ENCODE results near the gene LONP2. TPM values are rescaled to one million over a fixed set of nuclear protein-coding genes. Genes with fewer than 3 reads are reported as not detected.

The LONP2 gene
- total RNA-seq, 4 donors from 2014 or later: 37.3 to 52.0 (median 47.0) TPM

DNA sequence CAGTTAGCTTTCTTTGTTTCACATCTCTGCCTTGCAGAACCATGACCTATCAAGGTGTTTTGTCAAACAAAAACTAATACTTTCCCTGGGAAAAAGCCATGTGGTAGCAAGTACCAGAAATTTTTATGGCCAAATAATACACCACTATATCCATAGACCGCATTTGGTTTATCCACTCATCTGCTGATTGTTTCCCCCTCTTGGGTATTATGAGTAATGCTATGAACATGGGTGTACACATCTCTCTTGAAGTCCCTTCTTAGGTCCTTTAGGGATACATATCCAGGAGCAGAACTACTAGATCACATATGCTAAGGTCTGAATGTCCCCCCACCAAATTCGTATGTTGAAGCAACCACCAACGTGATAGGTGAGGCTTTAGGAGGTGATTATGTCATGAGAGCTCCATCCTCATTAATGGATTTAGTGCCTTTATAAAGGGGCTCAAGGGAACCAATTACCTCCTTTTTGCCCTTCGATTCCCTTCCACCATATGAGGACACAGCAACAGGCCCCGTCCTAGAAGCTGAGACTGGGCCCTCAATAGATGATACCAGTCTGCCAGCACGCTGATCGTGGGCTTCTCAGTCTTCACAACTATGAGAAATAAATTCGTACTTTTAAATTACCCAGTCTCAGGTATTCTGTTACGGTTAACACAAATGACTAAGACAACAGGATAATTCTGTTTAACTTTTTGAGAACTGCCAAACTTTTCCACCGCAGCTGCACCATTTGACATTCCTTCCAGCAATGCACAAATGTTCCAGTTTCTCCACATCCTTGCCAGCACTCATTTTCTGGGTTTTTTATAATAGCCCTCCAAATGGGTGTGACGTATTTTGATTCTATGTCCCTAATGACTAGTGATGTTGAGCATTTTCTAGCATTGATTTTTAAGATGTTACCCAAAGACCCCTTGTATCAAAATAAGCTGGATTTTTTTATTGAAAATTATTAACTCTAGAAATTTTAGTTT, 111.1 kb downstream of the LONP2 start:
- no peak for DNase-seq (ENCODE audit: low spot score in 2 of 2)
- intact Hi-C loops (cut with DNase I; ENCODE audit: low total_unique reads): loop anchor here (5.0 kb wide), 1 partner anchor 172 kb away; no protein-coding TSS in a partner anchor
- WGBS, 2 donors: 84 to 87% methylated on average over 11 of the region's 11 CpGs
- H3K4me3 ChIP-seq (ENCODE audit: low read depth, poor library complexity, severe bottlenecking): no peak overlapping the region
- TF ChIP-seq POLR2A (IDR thresholded peaks at IDR 0.05): no peak
- TF ChIP-seq, protein P1, sequence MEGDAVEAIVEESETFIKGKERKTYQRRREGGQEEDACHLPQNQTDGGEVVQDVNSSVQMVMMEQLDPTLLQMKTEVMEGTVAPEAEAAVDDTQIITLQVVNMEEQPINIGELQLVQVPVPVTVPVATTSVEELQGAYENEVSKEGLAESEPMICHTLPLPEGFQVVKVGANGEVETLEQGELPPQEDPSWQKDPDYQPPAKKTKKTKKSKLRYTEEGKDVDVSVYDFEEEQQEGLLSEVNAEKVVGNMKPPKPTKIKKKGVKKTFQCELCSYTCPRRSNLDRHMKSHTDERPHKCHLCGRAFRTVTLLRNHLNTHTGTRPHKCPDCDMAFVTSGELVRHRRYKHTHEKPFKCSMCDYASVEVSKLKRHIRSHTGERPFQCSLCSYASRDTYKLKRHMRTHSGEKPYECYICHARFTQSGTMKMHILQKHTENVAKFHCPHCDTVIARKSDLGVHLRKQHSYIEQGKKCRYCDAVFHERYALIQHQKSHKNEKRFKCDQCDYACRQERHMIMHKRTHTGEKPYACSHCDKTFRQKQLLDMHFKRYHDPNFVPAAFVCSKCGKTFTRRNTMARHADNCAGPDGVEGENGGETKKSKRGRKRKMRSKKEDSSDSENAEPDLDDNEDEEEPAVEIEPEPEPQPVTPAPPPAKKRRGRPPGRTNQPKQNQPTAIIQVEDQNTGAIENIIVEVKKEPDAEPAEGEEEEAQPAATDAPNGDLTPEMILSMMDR (IDR thresholded peaks at IDR 0.05): no peak

DNA sequence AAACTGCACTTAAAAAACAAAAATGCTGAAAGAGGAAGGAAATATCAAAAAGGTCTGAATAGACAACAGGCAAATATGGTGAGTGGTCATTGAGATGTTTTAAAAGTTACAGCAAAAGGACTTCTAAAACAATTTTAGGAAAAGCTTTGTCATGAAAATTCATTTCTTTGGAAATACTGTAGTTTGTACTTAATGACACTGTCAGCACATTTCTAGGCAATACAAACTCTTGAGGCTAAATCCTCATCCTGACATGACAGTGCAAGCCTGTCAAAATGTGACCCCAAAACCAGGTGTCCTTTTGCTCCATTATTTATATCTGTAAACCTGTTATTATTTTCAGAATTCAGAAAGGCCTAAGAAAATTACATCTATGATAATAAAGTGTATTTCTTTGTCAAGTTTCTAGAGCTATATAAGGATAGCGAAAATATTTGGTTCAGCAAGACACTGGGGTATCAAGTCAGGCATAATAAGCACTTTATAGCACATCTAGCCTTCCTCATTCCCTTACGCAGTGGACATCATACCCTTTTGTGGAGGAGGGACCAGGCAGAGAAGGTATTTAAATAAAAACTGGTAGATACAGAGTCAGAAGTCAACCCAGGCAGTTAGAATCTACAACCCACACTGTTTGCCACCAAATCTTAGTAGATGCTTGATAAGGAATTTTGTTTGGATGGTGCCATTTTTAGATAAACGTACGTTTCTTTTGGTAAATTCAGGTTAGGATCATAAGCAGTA, 112.7 kb downstream of the LONP2 start:
- intact Hi-C loops (cut with DNase I; ENCODE audit: low total_unique reads): no loop called here
- WGBS, 2 donors: 88 to 90% methylated on average over 4 of the region's 4 CpGs
- DNase-seq (ENCODE audit: low spot score in 2 of 2): no peak
- TF ChIP-seq, protein P1 (IDR thresholded peaks at IDR 0.05): no peak
- TF ChIP-seq POLR2A (IDR thresholded peaks at IDR 0.05): no peak
- H3K4me3 ChIP-seq (ENCODE audit: low read depth, poor library complexity, severe bottlenecking): no peak overlapping the region

DNA sequence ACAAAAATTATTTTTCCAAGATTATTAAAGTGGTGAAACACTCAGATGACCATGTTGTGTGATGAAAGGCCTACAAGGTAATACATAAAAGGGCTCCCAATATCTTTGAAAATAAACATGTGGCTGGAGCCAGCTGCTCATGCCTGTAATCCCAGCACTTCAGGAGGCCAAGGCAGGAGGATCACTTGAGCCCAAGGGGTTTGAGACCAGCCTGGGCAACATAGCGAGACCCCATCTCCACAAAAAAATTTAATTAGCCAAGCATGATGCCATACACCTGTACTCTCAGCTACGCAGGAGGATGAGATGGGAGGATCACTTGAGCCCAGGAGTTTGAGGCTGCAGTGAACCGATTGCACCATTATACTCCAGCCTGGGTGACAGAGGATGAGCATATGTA, 114.3 kb downstream of the LONP2 start:
- no peak overlapping the region for H3K4me3 ChIP-seq (ENCODE audit: low read depth, poor library complexity, severe bottlenecking)
- TF ChIP-seq POLR2A (IDR thresholded peaks at IDR 0.05): no peak
- TF ChIP-seq, protein P1 (IDR thresholded peaks at IDR 0.05): no peak
- WGBS, 2 donors: 93 to 97% methylated on average over 3 of the region's 3 CpGs
- intact Hi-C loops (cut with DNase I; ENCODE audit: low total_unique reads): no loop called here
- DNase-seq (ENCODE audit: low spot score in 2 of 2): no peak

DNA sequence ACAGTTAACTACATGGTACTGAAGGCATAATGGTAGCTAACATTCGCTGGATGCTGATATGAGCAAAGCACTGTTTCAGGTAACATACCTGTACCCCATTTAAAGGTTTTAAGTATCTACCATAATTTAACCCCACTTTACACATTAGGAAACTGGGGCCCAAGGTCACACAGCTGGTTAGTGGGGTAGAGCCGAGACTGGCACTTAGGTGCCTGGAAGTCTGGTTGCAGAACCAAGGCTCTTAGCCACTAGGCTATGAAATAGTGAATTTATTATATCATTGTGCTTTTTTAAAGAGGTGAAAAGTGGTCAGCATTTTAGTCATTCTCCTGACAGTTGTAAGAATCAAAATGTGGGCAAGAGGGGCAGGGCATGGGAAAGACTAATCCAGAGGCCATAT, 115.9 kb downstream of the LONP2 start:
- no peak overlapping the region for H3K4me3 ChIP-seq (ENCODE audit: low read depth, poor library complexity, severe bottlenecking)
- intact Hi-C loops (cut with DNase I; ENCODE audit: low total_unique reads): no loop called here
- WGBS, 2 donors: 95 to 98% methylated on average over 2 of the region's 2 CpGs
- no peak for TF ChIP-seq POLR2A (IDR thresholded peaks at IDR 0.05)
- TF ChIP-seq, protein P1 (IDR thresholded peaks at IDR 0.05): no peak
- DNase-seq (ENCODE audit: low spot score in 2 of 2): no peak

DNA sequence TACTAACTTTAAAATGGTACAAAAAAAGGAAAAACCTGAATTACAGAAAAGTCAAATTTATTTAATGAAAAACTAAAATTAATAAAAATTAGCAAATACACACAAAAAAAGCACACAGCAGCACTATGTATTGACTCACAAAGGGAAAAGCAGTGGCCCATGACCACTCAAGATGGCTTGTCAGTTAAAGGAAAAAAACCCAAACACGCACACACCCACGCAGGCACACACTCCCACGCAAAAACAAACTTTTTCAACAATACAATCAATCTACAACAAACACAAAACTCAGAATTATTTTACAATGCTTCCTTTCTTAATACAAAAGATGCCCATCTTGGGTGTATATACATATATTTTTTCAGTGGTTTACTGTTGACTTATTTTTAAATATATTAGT, 116.9 kb downstream of the LONP2 start:
- DNase-seq (ENCODE audit: low spot score in 2 of 2): no peak
- no peak overlapping the region for H3K4me3 ChIP-seq (ENCODE audit: low read depth, poor library complexity, severe bottlenecking)
- intact Hi-C loops (cut with DNase I; ENCODE audit: low total_unique reads): no loop called here
- WGBS, 2 donors: 91 to 95% methylated on average over 3 of the region's 3 CpGs
- TF ChIP-seq, protein P1 (IDR thresholded peaks at IDR 0.05): no peak
- TF ChIP-seq POLR2A (IDR thresholded peaks at IDR 0.05): no peak
